Measurements from ENCODE around the gene PKNOX2.

- TF ChIP-seq CTCF (IDR thresholded peaks at IDR 0.05; ENCODE audit: insufficient read depth, low read length): no peak
- no peak for TF ChIP-seq REST (IDR thresholded peaks at IDR 0.05; ENCODE audit: insufficient replicate concordance, low read depth)
- no peak for TF ChIP-seq POLR2AphosphoS5 (IDR thresholded peaks at IDR 0.05; ENCODE audit: low read depth)
- TF ChIP-seq SPI1 (IDR thresholded peaks at IDR 0.05; ENCODE audit: borderline replicate concordance, low read depth): no peak
Observed at GRCh38 chr11:125285844-125286243, 121.3 kb downstream of the PKNOX2 start.
